H1 (cell line): ENCODE data around the gene CAST. TPM values are rescaled to one million over a fixed set of nuclear protein-coding genes. Genes with fewer than 3 reads are reported as not detected.

Source experiments
- KDM1A ChIP-seq: fragments of 200-600, 300-600 bp; sonication (generic); IDR thresholded peaks from 2 replicates; pipeline ENCODE4 v1.7.1; 2016; ENCODE audit warnings: mild to moderate bottlenecking, low read length, borderline replicate concordance
- MAFK ChIP-seq: IDR thresholded peaks from 2 replicates; pipeline ENCODE4 v1.6.1; 2012; ENCODE audit warnings: low read depth, mild to moderate bottlenecking, improper control_type of control experiment, low read length
- TAF1 ChIP-seq: IDR thresholded peaks from 2 replicates; pipeline ENCODE4 v1.6.1; 2011; ENCODE audit warnings: mild to moderate bottlenecking, low read depth, low read length
- polyA plus RNA-seq, 7 experiments: library from polyadenylated mRNA; depleted of rRNA in 3 of 7; stranded (reverse) in 5 of 7; unstranded in 2 of 7; fragments of >200 nt in 5 of 7; fragments of 200-250 nt in 2 of 7; gene quantifications; 1 replicate in 5 of 7; 2 replicates in 1 of 7; 4 replicates in 1 of 7; pipeline versions ENCODE4 v1.2.1 to v1.2.3, GENCODE V29; 2011 to 2013; ENCODE audit warnings: missing spikeins in 2 of 7, mixed read lengths in 2 of 7
- total RNA-seq: library from RNA; stranded (reverse); fragmentation: NEBNext Ultra II Directional; extraction: Animal tissue kit (Norgen Biotek cat#: 25700); gene quantifications from 2 replicates; pipeline ENCODE4 v1.2.1, GENCODE V29; 2021

Gene CAST
- total and polyA plus RNA-seq, 2 of the 8 experiments (the other 6 are each of a cell fraction or from before 2014, with no cell fraction given) = 9.0 to 48.2 TPM

- TF ChIP-seq MAFK = no peak
- TF ChIP-seq KDM1A = no peak
- no peak for TF ChIP-seq TAF1
Measured at GRCh38 chr5:96615223-96615622, 47.0 kb upstream of the CAST start (continued).
